Medulla oblongata (tissue), 1 donor: ENCODE results near the gene ARNT2.

Experiments used
- DNase-seq: peaks from one replicate; pipeline ENCODE4 v3.0.0-alpha.2; 2015; ENCODE audit errors: extremely low spot score

ARNT2 gene

GRCh38 chr15:80551348-80551747, 147.2 kb downstream of the ARNT2 start:
- no peak for DNase-seq

- no peak for DNase-seq
These were observed 150.4 kb downstream of the ARNT2 start for GRCh38 chr15:80554560-80554959.

GRCh38 chr15:80556694-80557367, 152.6 kb downstream of the ARNT2 start:
- no peak for DNase-seq

GRCh38 chr15:80557441-80558234, 153.5 kb downstream of the ARNT2 start:
- DNase-seq: no peak

GRCh38 chr15:80558631-80559319, 154.6 kb downstream of the ARNT2 start:
- DNase-seq: no peak

- DNase-seq: no peak
These were observed 155.1 kb downstream of the ARNT2 start for GRCh38 chr15:80559320-80559693.

GRCh38 chr15:80559761-80560160, 155.6 kb downstream of the ARNT2 start:
- DNase-seq: no peak

- no peak for DNase-seq
These were observed 156.6 kb downstream of the ARNT2 start for GRCh38 chr15:80560601-80561400.

- no peak for DNase-seq
These were observed 157.3 kb downstream of the ARNT2 start for GRCh38 chr15:80561500-80561899.

- DNase-seq: no peak
These were observed 157.9 kb downstream of the ARNT2 start for GRCh38 chr15:80562033-80562432.

- DNase-seq: no peak
These were observed 158.7 kb downstream of the ARNT2 start for GRCh38 chr15:80562846-80563245.

- no peak for DNase-seq
These were observed 159.3 kb downstream of the ARNT2 start for GRCh38 chr15:80563372-80563997.

- no peak for DNase-seq
These were observed 159.9 kb downstream of the ARNT2 start for GRCh38 chr15:80564056-80564455.

- DNase-seq: no peak
These were observed 161.2 kb downstream of the ARNT2 start for GRCh38 chr15:80565398-80565797.

GRCh38 chr15:80565988-80566387, 161.8 kb downstream of the ARNT2 start:
- no peak for DNase-seq

GRCh38 chr15:80567721-80568157, 163.6 kb downstream of the ARNT2 start:
- peak; percentile 92 for DNase-seq

- no peak for DNase-seq
These were observed 164.1 kb downstream of the ARNT2 start for GRCh38 chr15:80568298-80568697.

GRCh38 chr15:80568876-80569605, 164.9 kb downstream of the ARNT2 start:
- DNase-seq: no peak

GRCh38 chr15:80569656-80570055, 165.5 kb downstream of the ARNT2 start:
- no peak for DNase-seq

GRCh38 chr15:80570553-80570952, 166.4 kb downstream of the ARNT2 start:
- no peak for DNase-seq

- DNase-seq: no peak
These were observed 168.2 kb downstream of the ARNT2 start for GRCh38 chr15:80572337-80572736.
